MCF 10A (cell line): Measurements from ENCODE around the gene YRDC. TPM values are rescaled to one million over a fixed set of nuclear protein-coding genes. Genes with fewer than 3 reads are reported as not detected.

Source experiments
- BruUV-seq: library from RNA; stranded (reverse); fragments of 400-500 nt; replicated peaks from 2 replicates; lab custom pipeline; 2021; lab: Mats Ljungman, UMichigan
- CTCF ChIA-PET: fragments of 300-600 bp; sonication (Branson Sonifier 250); formaldehyde crosslinking; extraction: SDS; loops from one replicate; lab custom pipeline; 2021; ENCODE audit warnings: antibody characterized with exemption, inconsistent platforms; lab: Yijun Ruan, JAX
- POLR2A ChIA-PET: fragments of 300-600, 350-650 bp; sonication (Branson Sonifier 250); formaldehyde crosslinking; extraction: SDS; loops from one replicate; lab custom pipeline; 2020; ENCODE audit warnings: antibody characterized with exemption, inconsistent platforms; lab: Yijun Ruan, JAX
- DNase-seq: peaks from one replicate; pipeline ENCODE4 v3.0.0-alpha.2; 2018; ENCODE audit not compliant: unreplicated experiment
- H3K27ac Mint-ChIP-seq: one replicate; pipeline ENCODE4 v1.8.0; 2022; ENCODE audit warnings: mild to moderate bottlenecking, low read depth, mixed read lengths; ENCODE audit not compliant: unreplicated experiment
- H3K27me3 Mint-ChIP-seq: one replicate; pipeline ENCODE4 v1.8.0; 2022; ENCODE audit warnings: mixed read lengths; ENCODE audit not compliant: insufficient read depth, unreplicated experiment
- H3K36me3 Mint-ChIP-seq: one replicate; pipeline ENCODE4 v1.8.0; 2022; ENCODE audit warnings: mild to moderate bottlenecking, moderate library complexity, mixed read lengths; ENCODE audit not compliant: insufficient read depth, unreplicated experiment
- H3K4me1 Mint-ChIP-seq: one replicate; pipeline ENCODE4 v1.8.0; 2022; ENCODE audit warnings: mixed read lengths; ENCODE audit not compliant: insufficient read depth, unreplicated experiment
- H3K4me3 Mint-ChIP-seq: one replicate; pipeline ENCODE4 v1.8.0; 2022; ENCODE audit warnings: mild to moderate bottlenecking, moderate library complexity, mixed read lengths; ENCODE audit not compliant: unreplicated experiment
- H3K9me3 Mint-ChIP-seq: one replicate; pipeline ENCODE4 v1.8.0; 2022; ENCODE audit warnings: mixed read lengths; ENCODE audit not compliant: unreplicated experiment
- intact Hi-C: fragments of 100-400 bp; cut with micrococcal nuclease; formaldehyde crosslinking; loops from 2 replicates; pipeline ENCODE4 v1.14.1; 2022
- total RNA-seq: library from RNA; stranded (reverse); gene quantifications from 2 replicates; pipeline ENCODE4 v1.2.3, GENCODE V29; 2022
- TF ChIP-seq, protein P1 (sequence below): fragments of 200-600 bp; IDR thresholded peaks from one replicate; pipeline ENCODE4 v1.8.0; 2022; ENCODE audit warnings: antibody characterized with exemption, mild to moderate bottlenecking; ENCODE audit not compliant: unreplicated experiment

The YRDC gene
- total RNA-seq, 1 experiment from 2014 or later, result 41.5 TPM

DNA sequence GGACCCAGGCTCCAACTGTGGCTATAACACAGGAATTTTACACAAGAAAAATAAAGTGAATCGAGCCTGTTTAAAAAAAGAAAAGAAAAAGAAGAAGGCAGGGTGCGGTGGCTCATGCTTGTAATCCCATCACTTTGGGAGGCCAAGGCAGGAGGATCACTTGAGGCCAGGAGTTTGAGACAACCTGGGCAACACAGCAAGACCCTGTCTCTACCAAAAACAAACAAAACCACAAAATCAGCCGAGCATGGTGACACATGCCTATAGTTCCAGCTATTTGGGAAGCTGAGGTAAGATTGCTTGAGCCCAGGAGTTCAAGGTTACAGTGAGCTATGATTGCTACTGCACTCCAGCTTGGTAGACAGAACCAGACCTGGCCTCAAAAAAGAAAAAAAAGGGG is 33.6 kb upstream of the YRDC start:
- intact Hi-C loops, result no loop called here
- peaks cover 27% of the 10 kb centered on the region for H3K4me1 Mint-ChIP-seq
- peaks cover 78% of the 10 kb centered on the region for H3K36me3 Mint-ChIP-seq
- H3K4me3 Mint-ChIP-seq, result no peak overlapping the region
- H3K9me3 Mint-ChIP-seq, result no peaks in the 10 kb centered on the region
- POLR2A ChIA-PET, result interaction anchor here (0.6 to 1.5 kb wide), 3 partner anchors 34 to 171 kb away, joined by 3 read pairs; partner anchors contain the start of genes C1orf122, UTP11 and YRDC
- no TSS peak for BruUV-seq
- TF ChIP-seq, protein P1, sequence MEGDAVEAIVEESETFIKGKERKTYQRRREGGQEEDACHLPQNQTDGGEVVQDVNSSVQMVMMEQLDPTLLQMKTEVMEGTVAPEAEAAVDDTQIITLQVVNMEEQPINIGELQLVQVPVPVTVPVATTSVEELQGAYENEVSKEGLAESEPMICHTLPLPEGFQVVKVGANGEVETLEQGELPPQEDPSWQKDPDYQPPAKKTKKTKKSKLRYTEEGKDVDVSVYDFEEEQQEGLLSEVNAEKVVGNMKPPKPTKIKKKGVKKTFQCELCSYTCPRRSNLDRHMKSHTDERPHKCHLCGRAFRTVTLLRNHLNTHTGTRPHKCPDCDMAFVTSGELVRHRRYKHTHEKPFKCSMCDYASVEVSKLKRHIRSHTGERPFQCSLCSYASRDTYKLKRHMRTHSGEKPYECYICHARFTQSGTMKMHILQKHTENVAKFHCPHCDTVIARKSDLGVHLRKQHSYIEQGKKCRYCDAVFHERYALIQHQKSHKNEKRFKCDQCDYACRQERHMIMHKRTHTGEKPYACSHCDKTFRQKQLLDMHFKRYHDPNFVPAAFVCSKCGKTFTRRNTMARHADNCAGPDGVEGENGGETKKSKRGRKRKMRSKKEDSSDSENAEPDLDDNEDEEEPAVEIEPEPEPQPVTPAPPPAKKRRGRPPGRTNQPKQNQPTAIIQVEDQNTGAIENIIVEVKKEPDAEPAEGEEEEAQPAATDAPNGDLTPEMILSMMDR, result no peak
- H3K27me3 Mint-ChIP-seq, result no peaks in the 10 kb centered on the region
- H3K27ac Mint-ChIP-seq, result no peak overlapping the region
- no peak for DNase-seq
- CTCF ChIA-PET, result interaction anchor here (0.7 kb wide), 1 partner anchor 1254 kb away, joined by 3 read pairs; no protein-coding TSS in a partner anchor

DNA sequence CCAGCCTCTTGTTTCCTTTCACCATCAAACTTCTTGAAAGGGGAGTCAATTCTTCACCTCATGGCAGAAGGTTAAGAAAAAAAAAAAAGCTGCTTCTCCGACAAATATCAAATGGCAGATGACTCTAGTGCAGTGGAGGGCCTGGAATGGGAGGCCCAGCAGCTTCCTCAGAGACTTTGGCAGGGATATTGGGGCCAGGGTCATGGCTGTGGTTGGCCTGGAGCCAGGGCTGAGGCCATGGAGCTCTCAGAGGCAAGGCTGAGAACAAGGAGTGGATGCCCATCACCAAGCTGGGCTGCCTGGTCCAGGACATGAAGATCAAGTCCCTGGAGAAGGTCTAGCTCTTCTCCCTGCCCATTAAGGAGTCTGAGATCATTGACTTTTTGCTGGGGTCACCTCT is 32.7 kb upstream of the YRDC start:
- H3K36me3 Mint-ChIP-seq, result peaks cover 74% of the 10 kb centered on the region
- intact Hi-C loops, result no loop called here
- ChIA-PET POLR2A (interaction anchor here (0.7 to 1.2 kb wide), 3 partner anchors 12 to 149 kb away, joined by 3 to 5 read pairs (median 3); no protein-coding TSS in a partner anchor), CTCF (interaction anchor here (0.5 to 1.1 kb wide), 2 partner anchors 19 to 1154 kb away, joined by 3 to 4 read pairs; partner anchors contain the start of gene MTF1)
- no peak for DNase-seq
- no peak overlapping the region for H3K4me3 Mint-ChIP-seq
- TF ChIP-seq, protein P1, result no peak
- H3K9me3 Mint-ChIP-seq, result no peaks in the 10 kb centered on the region
- H3K4me1 Mint-ChIP-seq, result peaks cover 18% of the 10 kb centered on the region
- no TSS peak for BruUV-seq
- H3K27me3 Mint-ChIP-seq, result no peaks in the 10 kb centered on the region
- H3K27ac Mint-ChIP-seq, result no peak overlapping the region

DNA sequence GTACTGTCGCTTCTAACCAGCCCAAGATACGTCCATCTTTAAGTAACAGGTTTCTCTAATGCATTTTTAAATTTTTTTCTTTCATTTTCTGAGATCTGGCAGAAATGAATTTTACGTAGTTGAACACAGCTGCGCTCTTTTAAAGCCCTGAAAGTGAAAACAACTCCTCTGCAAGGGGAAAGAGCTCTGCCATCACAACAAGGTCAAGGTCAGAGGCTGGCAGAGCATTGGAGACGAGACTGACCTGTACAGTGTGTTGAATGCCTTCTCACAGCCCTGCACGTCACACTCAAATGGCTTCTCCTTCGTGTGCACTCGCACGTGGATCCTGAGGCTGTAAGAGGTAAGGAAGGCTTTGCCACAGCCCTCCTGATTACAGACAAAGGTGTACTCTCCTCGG is 31.7 kb upstream of the YRDC start:
- Mint-ChIP-seq H3K27ac (no peak overlapping the region), H3K27me3 (no peaks in the 10 kb centered on the region), H3K4me1 (peaks cover 8% of the 10 kb centered on the region), H3K9me3 (no peaks in the 10 kb centered on the region), H3K4me3 (no peak overlapping the region), H3K36me3 (peaks cover 76% of the 10 kb centered on the region)
- POLR2A ChIA-PET, result interaction anchor here (0.9 to 2.1 kb wide), 4 partner anchors 11 to 31 kb away, joined by 3 to 8 read pairs (median 4); partner anchors contain the start of gene MTF1
- CTCF ChIA-PET, result interaction anchor here (0.6 kb wide), 3 partner anchors 11 to 1153 kb away, joined by 3 to 4 read pairs (median 3); no protein-coding TSS in a partner anchor
- no TSS peak for BruUV-seq
- TF ChIP-seq, protein P1, result no peak
- no peak for DNase-seq
- intact Hi-C loops, result no loop called here

DNA sequence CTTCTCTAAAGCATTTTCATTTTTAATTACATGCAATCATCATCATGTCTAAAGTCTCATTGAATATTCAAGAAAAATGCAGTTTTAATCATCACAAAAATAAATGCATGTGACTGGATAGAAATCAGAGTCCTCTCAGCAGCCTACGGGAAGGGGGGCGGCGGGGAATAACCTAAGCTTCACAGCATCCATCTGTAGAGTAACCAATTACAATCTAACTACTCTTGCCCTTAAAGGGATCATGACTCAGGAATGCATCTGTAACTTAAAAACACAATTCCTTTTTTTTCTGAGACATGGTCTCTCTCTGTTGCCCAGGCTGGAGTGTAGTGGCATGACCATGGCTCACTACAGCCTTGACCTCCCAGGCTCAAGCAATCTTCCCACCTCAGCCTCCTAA is 28.8 kb upstream of the YRDC start:
- no peak for DNase-seq
- ChIA-PET POLR2A (interaction anchor here (0.7 kb wide), 1 partner anchor 154 kb away, joined by 3 read pairs; no protein-coding TSS in a partner anchor), CTCF (no interaction called here)
- no peak overlapping the region for H3K27ac Mint-ChIP-seq
- no peaks in the 10 kb centered on the region for H3K9me3 Mint-ChIP-seq
- TF ChIP-seq, protein P1, result no peak
- H3K27me3 Mint-ChIP-seq, result no peaks in the 10 kb centered on the region
- peaks cover 5% of the 10 kb centered on the region for H3K4me1 Mint-ChIP-seq
- peaks cover 79% of the 10 kb centered on the region for H3K36me3 Mint-ChIP-seq
- intact Hi-C loops, result no loop called here
- BruUV-seq, result no TSS peak
- H3K4me3 Mint-ChIP-seq, result no peak overlapping the region
